HG03139 (cell line): ENCODE data around the gene KRTCAP2.
"Not testable (repeated sequence)": the region's sequence is repeated elsewhere in the genome, so short reads cannot be mapped to it uniquely, and the experiment has no call there.

Experiments
- ATAC-seq: cut with Tn5 transposase; IDR thresholded peaks from one replicate; pipeline ENCODE4 v1.9.1; 2021; ENCODE audit not compliant: unreplicated experiment

KRTCAP2 gene

GRCh38 chr1:155170806-155171205 lies 2.3 kb downstream of the KRTCAP2 start:
- ATAC-seq: no peak

GRCh38 chr1:155170101-155170785 lies 2.9 kb downstream of the KRTCAP2 start:
- ATAC-seq: no peak

- no peak for ATAC-seq
Observed at GRCh38 chr1:155169541-155169940, 3.6 kb downstream of the KRTCAP2 start.

GRCh38 chr1:155168456-155169210 lies 4.5 kb downstream of the KRTCAP2 start:
- no peak for ATAC-seq

GRCh38 chr1:155168105-155168445 lies 5.0 kb downstream of the KRTCAP2 start:
- ATAC-seq: not testable (repeated sequence)

- peak; percentile 47 for ATAC-seq
Observed at GRCh38 chr1:155167166-155168104, 5.7 kb downstream of the KRTCAP2 start.

GRCh38 chr1:155166471-155167165 lies 6.5 kb downstream of the KRTCAP2 start:
- ATAC-seq: no peak

GRCh38 chr1:155166051-155166470 lies 7.0 kb downstream of the KRTCAP2 start:
- ATAC-seq: no peak

- not testable (repeated sequence) for ATAC-seq
Observed at GRCh38 chr1:155164625-155165024, 8.5 kb downstream of the KRTCAP2 start.

GRCh38 chr1:155163785-155164184 lies 9.3 kb downstream of the KRTCAP2 start:
- not testable (repeated sequence) for ATAC-seq

GRCh38 chr1:155162631-155163030 lies 10.5 kb downstream of the KRTCAP2 start:
- not testable (repeated sequence) for ATAC-seq

- no peak for ATAC-seq
Observed at GRCh38 chr1:155160128-155160527, 13.0 kb downstream of the KRTCAP2 start.

- no peak for ATAC-seq
Observed at GRCh38 chr1:155158991-155159390, 14.1 kb downstream of the KRTCAP2 start.

- not testable (repeated sequence) for ATAC-seq
Observed at GRCh38 chr1:155155996-155156643, 17.0 kb downstream of the KRTCAP2 start.

GRCh38 chr1:155145491-155145890 lies 27.6 kb downstream of the KRTCAP2 start:
- no peak for ATAC-seq

GRCh38 chr1:155141749-155142148 lies 31.4 kb downstream of the KRTCAP2 start:
- ATAC-seq: no peak

- no peak for ATAC-seq
Observed at GRCh38 chr1:155140630-155140953, 32.5 kb downstream of the KRTCAP2 start.

- ATAC-seq: peak; percentile 59
Observed at GRCh38 chr1:155139895-155140629, 33.0 kb downstream of the KRTCAP2 start, which contains the start of gene DPM3. DPM3 (minus strand) TSS chr1:155140531; CDS start chr1:155140240, 291 bp downstream.

- no peak for ATAC-seq
Observed at GRCh38 chr1:155137154-155137949, 35.8 kb downstream of the KRTCAP2 start.
